ENCODE results near the gene ST6GALNAC5.

ST6GALNAC5 gene

GRCh38 chr1:76881762-76882161, 14.5 kb downstream of the ST6GALNAC5 start (continued):
- TF ChIP-seq ZNF26 (tag by site-specific recombination; IDR thresholded peaks at IDR 0.05) (no peak), ZNF521 (tag by site-specific recombination; IDR thresholded peaks at IDR 0.05) (no peak), HOXA7 (CRISPR knock-in tag; IDR thresholded peaks at IDR 0.05; ENCODE audit: borderline replicate concordance) (no peak), ZNF600 (tag by site-specific recombination; IDR thresholded peaks at IDR 0.05) (no peak)

- TF ChIP-seq ZNF792 (tag by site-specific recombination; IDR thresholded peaks at IDR 0.05): no peak
- TF ChIP-seq ZNF398 (tag by site-specific recombination; IDR thresholded peaks at IDR 0.05): no peak
- no peak for TF ChIP-seq ZNF311 (tag by site-specific recombination; IDR thresholded peaks at IDR 0.05; ENCODE audit: borderline replicate concordance)
- TF ChIP-seq ZFP3 (tag by site-specific recombination; IDR thresholded peaks at IDR 0.05; ENCODE audit: low read depth): no peak
- no peak for TF ChIP-seq ZNF473 (tag by site-specific recombination; IDR thresholded peaks at IDR 0.05)
- TF ChIP-seq SP7 (tag by site-specific recombination; IDR thresholded peaks at IDR 0.05): no peak
- TF ChIP-seq ZNF23 (tag by site-specific recombination; IDR thresholded peaks at IDR 0.05; ENCODE audit: borderline replicate concordance): no peak
- no peak for TF ChIP-seq KLF8 (tag by site-specific recombination; IDR thresholded peaks at IDR 0.05)
- no peak for TF ChIP-seq ZNF596 (tag by site-specific recombination; IDR thresholded peaks at IDR 0.05)
- TF ChIP-seq ZNF623 (tag by site-specific recombination; IDR thresholded peaks at IDR 0.05): no peak
- no peak for TF ChIP-seq GFI1B (tag by site-specific recombination; IDR thresholded peaks at IDR 0.05)
- no peak for TF ChIP-seq ZNF140 (tag by site-specific recombination; IDR thresholded peaks at IDR 0.05)
- no peak for TF ChIP-seq SP2 (tag by site-specific recombination; IDR thresholded peaks at IDR 0.05)
- CTCF ChIA-PET: no interaction called here
- Histone ChIP-seq H3K36me3 (ENCODE audit: control insufficient read depth in 2 of 2, insufficient read depth in 1 of 2, low read length in 2 of 2) (no peaks in the 10 kb centered on the region), H3K9me3 (ENCODE audit: control insufficient read depth, insufficient read depth, low read depth, low read length) (no peaks in the 10 kb centered on the region), H3K4me3 (ENCODE audit: low read depth, low read length) (no peak overlapping the region), H3K27ac (ENCODE audit: extremely low read depth, low read depth, low read length) (no peak overlapping the region), H3K4me1 (ENCODE audit: control insufficient read depth, insufficient read depth, low read length) (no peaks in the 10 kb centered on the region)
- POLR2A ChIA-PET: no interaction called here
Measured at GRCh38 chr1:76891931-76892622, 24.8 kb downstream of the ST6GALNAC5 start.

DNA sequence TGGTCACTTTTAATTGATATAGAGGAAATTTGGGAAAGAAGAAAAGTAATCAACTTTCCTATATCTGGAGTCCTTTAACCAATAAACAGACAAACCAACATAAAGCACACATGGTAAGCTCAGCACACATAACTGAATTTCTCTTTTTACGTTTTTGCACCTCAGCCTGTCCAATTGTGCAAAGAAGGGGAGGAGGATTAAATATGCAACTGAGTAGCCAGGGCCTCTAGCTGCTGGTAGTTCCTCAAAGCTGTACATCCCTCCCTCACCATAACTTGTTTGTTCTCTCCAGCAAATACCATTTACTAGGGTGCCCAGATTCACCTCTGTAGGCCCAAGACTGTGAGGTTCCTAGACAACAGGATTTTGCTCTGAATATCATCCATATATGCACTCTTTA, 25.4 kb downstream of the ST6GALNAC5 start:
- Histone ChIP-seq H3K36me3 (ENCODE audit: control insufficient read depth in 2 of 2, insufficient read depth in 1 of 2, low read length in 2 of 2) (no peaks in the 10 kb centered on the region), H3K4me1 (ENCODE audit: control insufficient read depth, insufficient read depth, low read length) (no peaks in the 10 kb centered on the region), H3K4me3 (ENCODE audit: low read depth, low read length) (no peak overlapping the region), H3K27ac (ENCODE audit: extremely low read depth, low read depth, low read length) (no peak overlapping the region), H3K9me3 (ENCODE audit: control insufficient read depth, insufficient read depth, low read depth, low read length) (no peaks in the 10 kb centered on the region)
- ChIA-PET POLR2A (no interaction called here), CTCF (no interaction called here)
- no peak for TF ChIP-seq ZNF473 (tag by site-specific recombination; IDR thresholded peaks at IDR 0.05)
- TF ChIP-seq, protein P1, sequence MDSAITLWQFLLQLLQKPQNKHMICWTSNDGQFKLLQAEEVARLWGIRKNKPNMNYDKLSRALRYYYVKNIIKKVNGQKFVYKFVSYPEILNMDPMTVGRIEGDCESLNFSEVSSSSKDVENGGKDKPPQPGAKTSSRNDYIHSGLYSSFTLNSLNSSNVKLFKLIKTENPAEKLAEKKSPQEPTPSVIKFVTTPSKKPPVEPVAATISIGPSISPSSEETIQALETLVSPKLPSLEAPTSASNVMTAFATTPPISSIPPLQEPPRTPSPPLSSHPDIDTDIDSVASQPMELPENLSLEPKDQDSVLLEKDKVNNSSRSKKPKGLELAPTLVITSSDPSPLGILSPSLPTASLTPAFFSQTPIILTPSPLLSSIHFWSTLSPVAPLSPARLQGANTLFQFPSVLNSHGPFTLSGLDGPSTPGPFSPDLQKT (IDR thresholded peaks at IDR 0.05; ENCODE audit: borderline replicate concordance, low read depth, low read length): no peak
- no peak for TF ChIP-seq ZNF571 (tag by site-specific recombination; IDR thresholded peaks at IDR 0.05)
- TF ChIP-seq SETDB1 (IDR thresholded peaks at IDR 0.05; ENCODE audit: insufficient read length, low read length): no peak
